ENCODE data around the gene SNX30. TPM values are rescaled to one million over a fixed set of nuclear protein-coding genes. Genes with fewer than 3 reads are reported as not detected.
A peak's percentile ranks its signal among the peaks of the same experiment; 100 is the strongest.

Gene SNX30
- total and polyA plus RNA-seq, 12 donors, result 0.88 to 7.2 (median 3.8) TPM

DNA sequence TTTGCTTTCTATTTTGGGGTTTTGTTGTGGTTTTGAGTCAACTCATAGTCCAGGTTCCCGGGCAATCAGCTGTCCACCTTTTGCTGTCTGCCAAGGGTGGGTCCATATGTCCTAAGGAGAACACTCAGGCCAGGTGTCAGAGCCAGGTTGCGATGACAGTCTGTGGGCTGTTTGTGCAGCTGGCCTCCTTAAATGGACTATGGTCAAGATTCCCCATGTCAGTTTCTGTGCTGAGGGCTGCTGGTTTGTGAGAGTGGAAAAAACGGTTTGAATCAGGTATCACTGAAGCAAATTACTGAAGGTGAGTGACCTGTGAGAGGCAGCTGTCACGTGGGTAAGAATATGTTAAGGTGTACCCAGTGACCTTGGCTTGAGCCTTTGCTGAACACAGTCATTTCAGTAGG, 33.0 kb downstream of the SNX30 start:
- WGBS, 2 donors, result 68 to 74% methylated on average over 4 of the region's 4 CpGs
- ATAC-seq, result no peak

DNA sequence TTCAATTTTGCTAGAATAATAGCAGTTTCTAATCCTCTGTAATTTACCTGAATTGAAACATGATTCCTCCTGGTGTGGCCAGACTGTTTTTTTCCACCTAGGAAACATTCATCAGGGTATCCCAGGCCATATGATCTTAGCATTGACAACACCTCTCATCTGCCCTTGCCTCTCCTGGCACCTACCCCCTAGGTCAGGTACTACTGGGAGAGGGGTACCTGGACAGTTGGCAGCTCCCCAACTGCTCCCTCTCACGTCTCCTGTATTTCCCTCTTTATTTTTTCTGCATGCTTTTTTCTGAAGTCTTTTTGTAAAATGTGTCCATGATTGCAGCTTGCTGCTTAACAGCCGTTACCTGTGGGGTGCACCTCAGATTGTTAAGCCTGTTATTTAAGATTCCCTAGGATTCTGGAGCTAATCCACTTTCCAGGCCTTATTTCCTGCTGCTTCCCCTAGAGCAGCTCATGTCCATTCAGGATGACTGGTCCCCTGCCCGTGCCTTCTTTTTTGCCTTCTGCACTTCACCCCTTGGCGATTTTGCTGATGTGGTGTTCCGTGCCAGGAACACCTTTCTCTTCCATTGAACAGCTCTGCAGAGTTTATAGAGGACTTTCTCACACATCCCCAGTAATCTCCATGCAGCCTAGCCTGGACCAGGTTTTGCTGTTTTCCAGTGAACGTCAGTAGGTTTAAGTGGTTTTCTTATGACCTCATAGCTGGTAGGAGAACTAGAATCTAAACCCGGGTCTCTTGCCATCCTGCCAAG, 33.6 kb downstream of the SNX30 start:
- TF ChIP-seq, protein P1, sequence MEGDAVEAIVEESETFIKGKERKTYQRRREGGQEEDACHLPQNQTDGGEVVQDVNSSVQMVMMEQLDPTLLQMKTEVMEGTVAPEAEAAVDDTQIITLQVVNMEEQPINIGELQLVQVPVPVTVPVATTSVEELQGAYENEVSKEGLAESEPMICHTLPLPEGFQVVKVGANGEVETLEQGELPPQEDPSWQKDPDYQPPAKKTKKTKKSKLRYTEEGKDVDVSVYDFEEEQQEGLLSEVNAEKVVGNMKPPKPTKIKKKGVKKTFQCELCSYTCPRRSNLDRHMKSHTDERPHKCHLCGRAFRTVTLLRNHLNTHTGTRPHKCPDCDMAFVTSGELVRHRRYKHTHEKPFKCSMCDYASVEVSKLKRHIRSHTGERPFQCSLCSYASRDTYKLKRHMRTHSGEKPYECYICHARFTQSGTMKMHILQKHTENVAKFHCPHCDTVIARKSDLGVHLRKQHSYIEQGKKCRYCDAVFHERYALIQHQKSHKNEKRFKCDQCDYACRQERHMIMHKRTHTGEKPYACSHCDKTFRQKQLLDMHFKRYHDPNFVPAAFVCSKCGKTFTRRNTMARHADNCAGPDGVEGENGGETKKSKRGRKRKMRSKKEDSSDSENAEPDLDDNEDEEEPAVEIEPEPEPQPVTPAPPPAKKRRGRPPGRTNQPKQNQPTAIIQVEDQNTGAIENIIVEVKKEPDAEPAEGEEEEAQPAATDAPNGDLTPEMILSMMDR (IDR thresholded peaks at IDR 0.05), result no peak
- DNase-seq, result no peak
- H3K9me3 ChIP-seq, result no peaks in the 10 kb centered on the region
- no peak overlapping the region for H3K4me3 ChIP-seq
- peak in 4 of 8 donors; percentile 39 to 69 (median 50) for ATAC-seq
- no peaks in the 10 kb centered on the region for H3K27me3 ChIP-seq
- WGBS, 2 donors, result 21 to 23% methylated on average over 7 of the region's 7 CpGs
- intact Hi-C loops (cut with DNase I), result no loop called here
- H3K36me3 ChIP-seq, result no peaks in the 10 kb centered on the region
- H3K4me1 ChIP-seq, result peaks cover 0 to 30% (median 13%) of the 10 kb centered on the region in 9 donors
- H3K27ac ChIP-seq, result no peak overlapping the region

More for the DNA sequence above, 33.0 kb downstream of the SNX30 start:
- Histone ChIP-seq H3K9me3 (no peaks in the 10 kb centered on the region), H3K4me1 (peaks cover 0 to 27% (median 11%) of the 10 kb centered on the region in 9 donors), H3K27ac (no peak overlapping the region), H3K4me3 (no peak overlapping the region), H3K27me3 (no peaks in the 10 kb centered on the region), H3K36me3 (no peaks in the 10 kb centered on the region)
- no peak for DNase-seq
- intact Hi-C loops (cut with DNase I), result no loop called here
- TF ChIP-seq, protein P1 (IDR thresholded peaks at IDR 0.05), result no peak

DNA sequence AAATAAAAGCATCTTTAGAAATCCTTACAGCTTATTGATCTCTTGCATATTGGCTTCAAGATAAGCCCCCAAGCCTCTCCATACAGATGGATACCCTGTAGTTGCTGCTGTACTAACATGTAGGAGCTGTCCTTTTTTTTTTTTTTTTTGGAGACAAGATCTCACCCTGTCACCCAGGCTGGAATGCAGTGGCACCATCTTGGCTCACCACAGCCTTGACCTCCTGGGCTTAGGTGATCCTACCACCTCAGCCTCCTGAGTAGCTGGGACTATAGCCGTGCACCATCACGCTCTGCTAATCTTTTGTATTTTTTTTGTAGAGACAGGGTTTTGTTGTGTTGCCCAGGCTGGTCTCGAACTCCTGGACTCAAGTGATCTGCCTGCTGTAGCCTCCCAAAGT, 35.4 kb downstream of the SNX30 start:
- Histone ChIP-seq H3K4me3 (no peak overlapping the region), H3K27ac (no peak overlapping the region), H3K9me3 (no peaks in the 10 kb centered on the region), H3K27me3 (no peaks in the 10 kb centered on the region), H3K36me3 (no peaks in the 10 kb centered on the region), H3K4me1 (peaks cover 0 to 32% (median 17%) of the 10 kb centered on the region in 9 donors)
- DNase-seq, result no peak
- TF ChIP-seq, protein P1 (IDR thresholded peaks at IDR 0.05), result no peak
- no peak for ATAC-seq
- WGBS, 2 donors, result 96 to 97% methylated on average over 3 of the region's 3 CpGs
- intact Hi-C loops (cut with DNase I), result no loop called here

DNA sequence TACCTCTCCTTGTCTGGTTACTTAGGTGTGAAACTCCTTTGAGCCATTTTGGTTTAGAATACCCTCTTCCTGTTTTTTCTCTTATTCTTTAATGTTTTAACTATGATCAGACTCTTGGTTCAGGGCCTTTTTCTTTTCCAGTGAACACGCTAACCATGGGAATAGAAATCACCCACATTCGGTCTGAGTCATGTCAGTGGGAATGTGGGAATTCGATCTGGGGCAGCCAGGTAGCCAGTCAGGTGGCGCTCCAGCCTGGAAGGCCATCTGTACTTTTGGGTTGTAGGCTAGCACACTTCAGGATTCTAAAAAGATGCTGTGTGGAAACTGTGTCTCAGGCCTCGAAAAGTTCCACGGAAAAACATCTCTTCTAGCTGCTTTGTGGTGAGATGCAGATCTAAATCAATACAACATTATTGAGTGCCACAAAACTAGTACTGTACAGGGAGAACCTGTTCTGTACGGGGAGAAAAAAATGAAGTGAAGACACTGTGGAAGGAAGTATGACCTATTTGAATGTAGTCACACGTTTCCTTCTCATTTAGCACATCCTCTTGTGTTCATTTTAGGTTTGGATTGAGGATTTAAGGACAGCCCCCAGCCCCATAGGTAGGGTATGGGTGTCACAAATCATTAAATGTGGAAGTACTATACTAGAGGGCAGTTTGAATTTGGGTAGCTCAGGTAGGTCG, 36.4 kb downstream of the SNX30 start:
- Histone ChIP-seq H3K9me3 (no peaks in the 10 kb centered on the region), H3K4me1 (peaks cover 0 to 26% (median 17%) of the 10 kb centered on the region in 9 donors), H3K4me3 (no peak overlapping the region), H3K27me3 (no peaks in the 10 kb centered on the region), H3K27ac (no peak overlapping the region), H3K36me3 (no peaks in the 10 kb centered on the region)
- 80 to 87% methylated on average over 9 of the region's 9 CpGs for WGBS, 2 donors
- intact Hi-C loops (cut with DNase I), result no loop called here
- DNase-seq, result no peak
- ATAC-seq, result no peak
- TF ChIP-seq, protein P1 (IDR thresholded peaks at IDR 0.05), result no peak

Measured in heart right ventricle (tissue), 16 donors.